Muscle of leg (tissue), 11 donors: Measurements from ENCODE around the gene ANAPC16. TPM values are rescaled to one million over a fixed set of nuclear protein-coding genes. Genes with fewer than 3 reads are reported as not detected.

Experiments
- DNase-seq: peaks from one replicate; pipeline ENCODE4 v3.0.0; 2013
- H3K27ac ChIP-seq: one replicate; pipeline ENCODE4 v1.5.1; 2013; ENCODE audit warnings: mild to moderate bottlenecking, low read length, control low read depth
- H3K27me3 ChIP-seq: one replicate; pipeline ENCODE4 v1.6.1; 2013; ENCODE audit warnings: low read length; ENCODE audit not compliant: control insufficient read depth, insufficient read depth
- H3K36me3 ChIP-seq: one replicate; pipeline ENCODE4 v1.6.1; 2013; ENCODE audit warnings: low read length; ENCODE audit not compliant: control insufficient read depth, insufficient read depth
- H3K4me1 ChIP-seq: one replicate; pipeline ENCODE4 v1.6.1; 2013; ENCODE audit warnings: low read length; ENCODE audit not compliant: control insufficient read depth, insufficient read depth
- H3K4me3 ChIP-seq: one replicate; pipeline ENCODE4 v1.5.1; 2013; ENCODE audit warnings: low read length, control low read depth
- H3K9me3 ChIP-seq: replicated peaks from 2 replicates; pipeline ENCODE4 v1.6.1; 2013; ENCODE audit warnings: low read depth, low read length; ENCODE audit not compliant: control insufficient read depth
- WGBS: methylation state at CpG from one replicate; pipeline ENCODE4 v1.1.5; 2013; ENCODE audit warnings: missing lambda C conversion rate; ENCODE audit not compliant: insufficient coverage; 5-methylcytosine and 5-hydroxymethylcytosine counted together
- polyA plus RNA-seq, 8 donors: library from polyadenylated mRNA; unstranded; fragments of 120-200 nt; gene quantifications; one replicate each; pipeline versions ENCODE4 v1.2.1 to v1.2.3, GENCODE V29; 2013; ENCODE audit warnings: inconsistent platforms in 1 of 8, low replicate concordance in 1 of 8; ENCODE audit not compliant: insufficient read length in 8 of 8, insufficient read depth in 1 of 8
- total RNA-seq: library from RNA; stranded (reverse); fragments of 120-200 nt; gene quantifications from one replicate; pipeline ENCODE4 v1.2.4, GENCODE V29; 2013

Gene ANAPC16
- total and polyA plus RNA-seq, 9 donors: 103 to 139 (median 117) TPM

- no peak overlapping the region for H3K27ac ChIP-seq
Measured at GRCh38 chr10:72174297-72174662, 41.5 kb upstream of the ANAPC16 start.

GRCh38 chr10:72175149-72175548 is 40.7 kb upstream of the ANAPC16 start:
- WGBS: no CpG with 5 or more reads among the region's 1 CpG
- no peaks in the 10 kb centered on the region for H3K4me1 ChIP-seq
- peak; percentile 53 for DNase-seq
- no peak overlapping the region for H3K4me3 ChIP-seq
- peaks cover 13% of the 10 kb centered on the region for H3K36me3 ChIP-seq
- H3K27me3 ChIP-seq: no peaks in the 10 kb centered on the region
- H3K9me3 ChIP-seq: no peaks in the 10 kb centered on the region
- no peak overlapping the region for H3K27ac ChIP-seq

More at GRCh38 chr10:72174297-72174662, 41.5 kb upstream of the ANAPC16 start:
- peaks cover 11% of the 10 kb centered on the region for H3K36me3 ChIP-seq
- no peaks in the 10 kb centered on the region for H3K9me3 ChIP-seq
- no peaks in the 10 kb centered on the region for H3K4me1 ChIP-seq
- H3K4me3 ChIP-seq: no peak overlapping the region
- DNase-seq: no peak
- H3K27me3 ChIP-seq: no peaks in the 10 kb centered on the region

- 100% methylated on average over 1 of the region's 2 CpGs for WGBS
- no peak for DNase-seq
- Histone ChIP-seq H3K36me3 (peaks cover 14% of the 10 kb centered on the region), H3K27ac (no peak overlapping the region), H3K4me3 (no peak overlapping the region), H3K27me3 (no peaks in the 10 kb centered on the region), H3K9me3 (no peaks in the 10 kb centered on the region), H3K4me1 (no peaks in the 10 kb centered on the region)
Measured at GRCh38 chr10:72176701-72177100, 39.1 kb upstream of the ANAPC16 start.

GRCh38 chr10:72177454-72177853 is 38.4 kb upstream of the ANAPC16 start:
- H3K27me3 ChIP-seq: no peaks in the 10 kb centered on the region
- DNase-seq: no peak
- WGBS: no CpG with 5 or more reads among the region's 2 CpGs
- no peaks in the 10 kb centered on the region for H3K4me1 ChIP-seq
- H3K9me3 ChIP-seq: no peaks in the 10 kb centered on the region
- no peak overlapping the region for H3K27ac ChIP-seq
- H3K36me3 ChIP-seq: peaks cover 21% of the 10 kb centered on the region
- H3K4me3 ChIP-seq: no peak overlapping the region

- Histone ChIP-seq H3K27ac (no peak overlapping the region), H3K9me3 (peaks cover 3% of the 10 kb centered on the region), H3K36me3 (peaks cover 11% of the 10 kb centered on the region), H3K4me3 (no peak overlapping the region), H3K27me3 (no peaks in the 10 kb centered on the region), H3K4me1 (no peaks in the 10 kb centered on the region)
- WGBS: no CpG with 5 or more reads among the region's 2 CpGs
- DNase-seq: no peak
Measured at GRCh38 chr10:72184156-72184555, 31.7 kb upstream of the ANAPC16 start.

GRCh38 chr10:72186258-72186981 is 29.4 kb upstream of the ANAPC16 start:
- peaks cover 3% of the 10 kb centered on the region for H3K9me3 ChIP-seq
- no peak overlapping the region for H3K4me3 ChIP-seq
- 36% methylated on average over 5 of the region's 7 CpGs for WGBS

GRCh38 chr10:72186982-72187330 is 28.9 kb upstream of the ANAPC16 start:
- DNase-seq: no peak
- Histone ChIP-seq H3K9me3 (peaks cover 3% of the 10 kb centered on the region), H3K36me3 (peaks cover 10% of the 10 kb centered on the region), H3K4me1 (no peaks in the 10 kb centered on the region), H3K4me3 (no peak overlapping the region), H3K27me3 (no peaks in the 10 kb centered on the region), H3K27ac (peak overlapping the region; percentile 76)
- WGBS: 100% methylated on average over 1 of the region's 3 CpGs

More at GRCh38 chr10:72186258-72186981, 29.4 kb upstream of the ANAPC16 start:
- Histone ChIP-seq H3K4me1 (no peaks in the 10 kb centered on the region), H3K27ac (peak overlapping the region; percentile 78), H3K36me3 (peaks cover 13% of the 10 kb centered on the region), H3K27me3 (no peaks in the 10 kb centered on the region)
- DNase-seq: peak; percentile 86

GRCh38 chr10:72194949-72195348 is 20.9 kb upstream of the ANAPC16 start:
- Histone ChIP-seq H3K27ac (no peak overlapping the region), H3K27me3 (no peaks in the 10 kb centered on the region), H3K36me3 (peaks cover 27% of the 10 kb centered on the region), H3K4me1 (no peaks in the 10 kb centered on the region), H3K9me3 (no peaks in the 10 kb centered on the region), H3K4me3 (no peak overlapping the region)
- no CpG with 5 or more reads among the region's 2 CpGs for WGBS
- no peak for DNase-seq

- H3K36me3 ChIP-seq: peaks cover 25% of the 10 kb centered on the region
- H3K4me3 ChIP-seq: no peak overlapping the region
- H3K4me1 ChIP-seq: no peaks in the 10 kb centered on the region
- no peak for DNase-seq
- no CpG with 5 or more reads among the region's 3 CpGs for WGBS
- H3K27me3 ChIP-seq: no peaks in the 10 kb centered on the region
- no peaks in the 10 kb centered on the region for H3K9me3 ChIP-seq
- H3K27ac ChIP-seq: no peak overlapping the region
Measured at GRCh38 chr10:72200883-72201282, 14.9 kb upstream of the ANAPC16 start.

- peaks cover 22% of the 10 kb centered on the region for H3K36me3 ChIP-seq
- 95% methylated on average over 3 of the region's 5 CpGs for WGBS
- DNase-seq: no peak
- H3K4me3 ChIP-seq: no peak overlapping the region
- no peak overlapping the region for H3K27ac ChIP-seq
- no peaks in the 10 kb centered on the region for H3K4me1 ChIP-seq
- H3K27me3 ChIP-seq: no peaks in the 10 kb centered on the region
- H3K9me3 ChIP-seq: no peaks in the 10 kb centered on the region
Measured at GRCh38 chr10:72201293-72201692, 14.5 kb upstream of the ANAPC16 start.

GRCh38 chr10:72204296-72204695 is 11.5 kb upstream of the ANAPC16 start:
- Histone ChIP-seq H3K36me3 (peaks cover 41% of the 10 kb centered on the region), H3K4me3 (no peak overlapping the region), H3K4me1 (no peaks in the 10 kb centered on the region), H3K9me3 (no peaks in the 10 kb centered on the region), H3K27me3 (no peaks in the 10 kb centered on the region), H3K27ac (no peak overlapping the region)
- 100% methylated on average over 3 of the region's 9 CpGs for WGBS
- DNase-seq: no peak
